Measurements from ENCODE around the gene PROCA1. TPM values are rescaled to one million over a fixed set of nuclear protein-coding genes. Genes with fewer than 3 reads are reported as not detected.

PROCA1 gene
- total and polyA plus RNA-seq, 9 of the 15 experiments (the other 6 are each of a cell fraction or from before 2014, with no cell fraction given) = 0.78 to 16.2 (median 5.6) TPM

- TF ChIP-seq FOS (IDR thresholded peaks at IDR 0.05; ENCODE audit: extremely low read depth, insufficient read length) (no peak), ZNF609 (CRISPR knock-in tag; IDR thresholded peaks at IDR 0.05; ENCODE audit: borderline replicate concordance) (no peak; the same call in 1 of the 2 replicates), PRPF4 (IDR thresholded peaks at IDR 0.05; ENCODE audit: insufficient read depth, low read depth, low read length, poor library complexity, severe bottlenecking) (no peak), ZNF586 (CRISPR knock-in tag; conservative IDR thresholded peaks at IDR 0.05) (no peak), NBN (IDR thresholded peaks at IDR 0.05; ENCODE audit: low read depth) (peak; percentile 90), ZNF695 (CRISPR knock-in tag; IDR thresholded peaks at IDR 0.05) (no peak), ZFP30 (CRISPR knock-in tag; IDR thresholded peaks at IDR 0.05; ENCODE audit: borderline replicate concordance) (no peak), ZNF140 (CRISPR knock-in tag; IDR thresholded peaks at IDR 0.05) (no peak), NONO (IDR thresholded peaks at IDR 0.05; ENCODE audit: low read depth in 2 of 2, low read length in 1 of 2) (peak in 1 of 2 experiments; percentile 21; a peak in 1 of 4 replicates), ZNF740 (CRISPR knock-in tag; IDR thresholded peaks at IDR 0.05) (peak; percentile 81), ZNF740 (tag; IDR thresholded peaks at IDR 0.05) (no peak; a peak in 1 of 4 replicates), U2AF2 (optimal IDR thresholded peaks at IDR 0.05; ENCODE audit: low read depth, low read length) (no peak), NFE2 (IDR thresholded peaks at IDR 0.05; ENCODE audit: low read depth) (no peak), ELF2 (CRISPR knock-in tag; IDR thresholded peaks at IDR 0.05) (0 out of 2 replicates have a peak, but pooled peaks have one; percentile 6)
- TF ChIP-seq, protein P1, sequence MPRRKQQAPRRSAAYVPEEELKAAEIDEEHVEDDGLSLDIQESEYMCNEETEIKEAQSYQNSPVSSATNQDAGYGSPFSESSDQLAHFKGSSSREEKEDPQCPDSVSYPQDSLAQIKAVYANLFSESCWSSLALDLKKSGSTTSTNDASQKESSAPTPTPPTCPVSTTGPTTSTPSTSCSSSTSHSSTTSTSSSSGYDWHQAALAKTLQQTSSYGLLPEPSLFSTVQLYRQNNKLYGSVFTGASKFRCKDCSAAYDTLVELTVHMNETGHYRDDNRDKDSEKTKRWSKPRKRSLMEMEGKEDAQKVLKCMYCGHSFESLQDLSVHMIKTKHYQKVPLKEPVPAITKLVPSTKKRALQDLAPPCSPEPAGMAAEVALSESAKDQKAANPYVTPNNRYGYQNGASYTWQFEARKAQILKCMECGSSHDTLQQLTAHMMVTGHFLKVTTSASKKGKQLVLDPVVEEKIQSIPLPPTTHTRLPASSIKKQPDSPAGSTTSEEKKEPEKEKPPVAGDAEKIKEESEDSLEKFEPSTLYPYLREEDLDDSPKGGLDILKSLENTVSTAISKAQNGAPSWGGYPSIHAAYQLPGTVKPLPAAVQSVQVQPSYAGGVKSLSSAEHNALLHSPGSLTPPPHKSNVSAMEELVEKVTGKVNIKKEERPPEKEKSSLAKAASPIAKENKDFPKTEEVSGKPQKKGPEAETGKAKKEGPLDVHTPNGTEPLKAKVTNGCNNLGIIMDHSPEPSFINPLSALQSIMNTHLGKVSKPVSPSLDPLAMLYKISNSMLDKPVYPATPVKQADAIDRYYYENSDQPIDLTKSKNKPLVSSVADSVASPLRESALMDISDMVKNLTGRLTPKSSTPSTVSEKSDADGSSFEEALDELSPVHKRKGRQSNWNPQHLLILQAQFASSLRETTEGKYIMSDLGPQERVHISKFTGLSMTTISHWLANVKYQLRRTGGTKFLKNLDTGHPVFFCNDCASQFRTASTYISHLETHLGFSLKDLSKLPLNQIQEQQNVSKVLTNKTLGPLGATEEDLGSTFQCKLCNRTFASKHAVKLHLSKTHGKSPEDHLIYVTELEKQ (CRISPR knock-in tag; IDR thresholded peaks at IDR 0.05) = no peak
- TF ChIP-seq, protein P2, sequence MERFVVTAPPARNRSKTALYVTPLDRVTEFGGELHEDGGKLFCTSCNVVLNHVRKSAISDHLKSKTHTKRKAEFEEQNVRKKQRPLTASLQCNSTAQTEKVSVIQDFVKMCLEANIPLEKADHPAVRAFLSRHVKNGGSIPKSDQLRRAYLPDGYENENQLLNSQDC (CRISPR knock-in tag; IDR thresholded peaks at IDR 0.05) = no peak; the same call in 1 of the 2 replicates
Observed at GRCh38 chr17:28744104-28744971, 32.6 kb upstream of the PROCA1 start (continued).
